ENCODE results near the gene TMEM203.
A peak's percentile ranks its signal among the peaks of the same experiment; 100 is the strongest.

The TMEM203 gene

DNA sequence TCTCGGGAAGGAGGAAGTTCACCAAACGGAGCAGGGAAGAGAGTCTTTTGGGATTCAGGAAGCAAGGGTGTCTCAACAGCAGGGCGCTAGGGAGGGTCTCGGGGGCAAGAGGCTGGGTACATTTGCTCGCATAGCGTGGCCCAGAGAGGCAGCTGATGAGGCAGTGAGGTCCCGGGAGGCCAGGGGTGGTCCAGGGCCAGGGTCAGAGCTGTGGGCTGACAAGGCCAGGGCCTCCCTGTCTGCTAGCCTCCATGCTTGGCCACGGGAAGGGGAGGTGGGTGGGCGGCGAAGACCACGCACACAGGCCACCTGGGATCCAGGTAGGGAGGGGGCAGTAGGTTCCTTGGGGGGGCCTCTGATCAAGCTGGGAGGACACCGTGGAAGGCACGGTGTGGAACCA lies 6.1 kb upstream of the TMEM203 start:
- H3K4me3 ChIP-seq (ENCODE audit: low read length), result no peak overlapping the region
- no peak for TF ChIP-seq CTCF (conservative IDR thresholded peaks at IDR 0.05; ENCODE audit: low read length)
- DNase-seq (ENCODE audit: low read depth), result no peak

DNA sequence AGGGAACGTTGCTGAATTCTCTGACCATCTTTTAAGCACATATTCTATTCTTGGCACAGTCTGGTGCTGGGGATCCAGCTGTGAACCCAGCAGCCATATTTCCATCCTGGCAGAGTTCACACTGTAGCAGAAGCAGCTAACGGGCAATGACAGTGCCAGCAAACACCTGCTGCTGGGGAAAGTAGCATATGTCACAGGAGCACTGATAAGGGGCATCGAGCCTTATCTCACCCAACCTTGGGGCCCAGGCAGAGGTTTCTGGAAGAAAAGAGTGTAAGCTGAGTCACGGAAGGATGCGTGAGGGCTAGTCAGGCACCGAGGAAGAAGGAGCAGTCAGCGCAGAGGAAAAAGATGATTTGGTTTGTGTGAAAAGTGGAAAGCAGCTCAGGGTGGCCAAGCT lies 1.2 kb upstream of the TMEM203 start:
- DNase-seq (ENCODE audit: low read depth), result no peak
- H3K4me3 ChIP-seq (ENCODE audit: low read length), result peak overlapping the region; percentile 94
- TF ChIP-seq CTCF (conservative IDR thresholded peaks at IDR 0.05; ENCODE audit: low read length), result no peak

DNA sequence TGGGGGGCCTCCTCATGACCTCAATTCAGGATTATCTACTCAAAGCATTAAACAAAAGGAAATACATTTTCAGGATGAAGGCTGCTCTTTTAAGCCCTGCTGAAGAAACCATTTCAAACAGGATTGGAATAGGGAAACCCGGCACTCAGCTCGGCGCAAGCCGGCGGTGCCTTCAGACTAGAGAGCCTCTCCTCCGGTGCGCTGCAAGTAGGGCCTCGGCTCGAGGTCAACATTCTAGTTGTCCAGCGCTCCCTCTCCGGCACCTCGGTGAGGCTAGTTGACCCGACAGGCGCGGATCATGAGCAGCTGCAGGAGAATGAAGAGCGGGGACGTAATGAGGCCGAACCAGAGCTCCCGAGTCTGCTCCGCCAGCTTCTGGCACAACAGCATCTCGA lies 720 bp downstream of the TMEM203 start:
- peak overlapping the region; percentile 94 for H3K4me3 ChIP-seq (ENCODE audit: low read length)
- DNase-seq (ENCODE audit: low read depth), result no peak
- no peak for TF ChIP-seq CTCF (conservative IDR thresholded peaks at IDR 0.05; ENCODE audit: low read length)

DNA sequence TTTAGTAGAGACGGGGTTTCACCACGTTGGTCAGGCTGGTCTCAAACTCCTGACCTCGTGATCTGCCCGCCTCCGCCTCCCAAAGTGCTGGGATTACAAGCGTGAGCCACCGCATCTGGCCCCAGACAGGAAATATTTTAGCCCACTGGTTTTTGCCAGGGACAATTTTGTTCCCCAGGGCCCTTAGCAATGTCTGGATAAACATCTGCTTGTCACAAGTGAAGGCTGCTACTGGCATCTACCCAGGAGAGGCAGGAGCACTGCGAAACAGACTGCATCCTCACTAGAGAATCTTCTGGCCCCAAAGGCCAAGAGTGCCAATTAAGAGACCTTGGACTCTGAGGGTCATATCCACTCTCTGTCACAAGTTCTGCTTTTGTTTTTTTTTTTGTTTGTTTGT lies 2.5 kb downstream of the TMEM203 start:
- peak; percentile 28 for DNase-seq (ENCODE audit: low read depth)
- no peak for TF ChIP-seq CTCF (conservative IDR thresholded peaks at IDR 0.05; ENCODE audit: low read length)
- no peak overlapping the region for H3K4me3 ChIP-seq (ENCODE audit: low read length)

DNA sequence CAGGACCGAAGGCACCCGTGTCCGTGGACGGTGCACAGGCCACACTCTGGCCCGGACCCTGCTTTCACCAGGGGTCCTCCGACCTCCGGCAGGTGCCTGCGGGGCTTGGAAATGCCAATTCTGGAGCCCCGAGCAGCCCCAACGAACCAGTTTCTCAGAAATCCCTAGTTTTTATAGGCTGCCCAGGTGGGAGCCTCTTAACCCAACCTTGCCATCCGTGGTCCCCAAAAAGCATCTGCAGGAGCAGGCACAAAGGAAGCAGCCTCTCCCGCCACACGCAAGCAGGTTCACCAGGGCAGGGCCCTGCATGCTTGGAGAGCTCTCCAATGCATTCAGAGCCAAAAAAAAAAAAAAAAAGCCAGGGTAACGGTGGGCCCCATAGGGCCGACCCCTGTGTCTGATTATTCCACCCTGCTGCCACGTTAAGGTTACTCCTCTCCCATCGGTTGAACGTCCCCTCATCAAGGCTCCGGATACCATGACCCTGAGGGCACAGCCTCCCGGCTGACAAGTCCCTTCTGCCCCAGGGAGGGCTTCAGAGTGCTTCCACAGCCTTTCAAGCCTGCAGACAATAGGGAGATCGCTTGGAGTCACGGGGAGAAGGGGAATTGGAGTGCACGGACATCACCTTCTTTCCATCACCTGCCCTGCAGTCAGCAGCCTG lies 4.1 kb downstream of the TMEM203 start:
- no peak for TF ChIP-seq CTCF (conservative IDR thresholded peaks at IDR 0.05; ENCODE audit: low read length)
- peak overlapping the region; percentile 76 for H3K4me3 ChIP-seq (ENCODE audit: low read length)
- no peak for DNase-seq (ENCODE audit: low read depth)

DNA sequence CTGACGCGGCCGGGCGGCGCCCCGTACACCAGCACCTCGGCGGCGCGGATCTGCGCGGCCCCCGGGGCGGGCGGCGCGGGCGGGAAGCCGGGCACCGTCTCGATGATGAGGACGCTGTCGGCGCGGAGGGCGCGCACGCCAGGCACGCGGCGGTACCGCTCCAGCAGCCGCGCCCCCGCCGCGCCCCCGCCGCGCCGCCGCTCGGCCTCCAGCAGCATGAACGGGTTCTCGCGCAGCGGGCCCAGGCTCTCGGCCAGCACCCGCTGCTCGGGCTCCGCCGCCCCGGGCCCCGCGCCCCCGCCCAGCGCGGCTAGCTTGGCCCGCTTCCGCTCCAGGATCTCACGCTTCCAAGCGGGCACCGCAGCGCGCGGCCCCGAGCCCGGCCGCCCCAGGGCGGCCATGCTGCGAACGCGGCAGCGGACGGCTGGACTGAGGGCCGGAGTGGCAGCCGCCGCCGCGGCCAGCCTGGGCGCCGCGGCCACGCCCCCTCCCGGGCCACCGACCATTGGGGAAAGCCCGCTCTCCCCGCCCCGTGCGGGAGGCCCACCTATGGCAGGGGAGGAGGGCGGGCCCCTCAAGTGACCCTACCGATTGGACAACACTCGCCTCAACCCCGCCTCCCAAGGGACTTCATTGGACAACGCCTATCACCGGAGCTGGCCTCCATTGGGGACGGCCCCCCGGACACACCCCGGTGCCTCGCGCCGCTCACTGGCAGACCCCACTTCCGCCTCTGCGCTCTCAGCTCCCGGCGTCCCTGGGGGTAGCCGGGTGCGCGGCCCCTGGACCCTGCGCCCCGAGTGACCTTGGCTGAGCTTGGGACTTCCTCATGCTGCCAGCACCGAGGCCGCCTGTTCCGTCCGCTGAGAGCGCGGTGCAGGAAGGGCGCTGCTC lies 4.9 kb downstream of the TMEM203 start, which contains the start of gene TPRN:
Gene TPRN (minus strand): TSS at position 431 of the 894 bp plus-strand sequence. CDS start 30 bp downstream, at position 401.
- no peak for TF ChIP-seq CTCF (conservative IDR thresholded peaks at IDR 0.05; ENCODE audit: low read length)
- H3K4me3 ChIP-seq (ENCODE audit: low read length), result peak within 1 kb of the TSS; percentile 76
- peak; percentile 98 for DNase-seq (ENCODE audit: low read depth)
